Keratinocyte (primary cell): Measurements from ENCODE around the gene HLTF.

ENCODE experiments used
- EZH2 ChIP-seq: IDR thresholded peaks from one replicate; pipeline ENCODE4 v1.6.1; 2012; ENCODE audit warnings: inconsistent platforms, mild to moderate bottlenecking, low read length, moderate library complexity
- TF ChIP-seq, protein P1 (sequence below), 3 experiments: IDR thresholded peaks in 1 of 3; conservative IDR thresholded peaks in 1 of 3; optimal IDR thresholded peaks in 1 of 3; 2 replicates in 2 of 3; 3 replicates in 1 of 3; pipeline versions ENCODE3 to v1.5.1; 2011; ENCODE audit warnings: low read length in 3 of 3, mild to moderate bottlenecking in 3 of 3, moderate library complexity in 2 of 3, control low read depth in 1 of 3, inconsistent platforms in 1 of 3; ENCODE audit not compliant: insufficient read depth in 2 of 3; ENCODE audit errors: extremely low read depth in 1 of 3

DNA sequence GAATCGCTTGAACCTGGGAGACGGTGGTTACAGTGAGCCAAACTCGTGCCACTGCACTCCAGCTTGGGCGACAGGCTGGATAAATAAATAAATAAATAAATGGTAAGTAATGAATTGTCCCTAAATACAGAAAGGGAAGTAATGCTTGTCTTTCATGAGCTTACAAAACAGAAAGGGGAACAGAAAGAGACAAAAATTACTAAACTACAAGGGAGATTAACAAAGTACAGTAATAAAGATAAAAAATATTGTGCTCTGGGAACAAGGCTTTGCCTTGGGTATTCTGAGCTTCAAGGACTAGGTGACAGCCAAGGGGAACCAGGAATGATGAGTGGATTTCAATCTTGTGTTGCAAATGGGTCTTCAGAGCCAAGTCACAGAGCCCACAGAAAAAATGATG is 9.2 kb upstream of the HLTF start:
- no peak for TF ChIP-seq EZH2
- TF ChIP-seq, protein P1, sequence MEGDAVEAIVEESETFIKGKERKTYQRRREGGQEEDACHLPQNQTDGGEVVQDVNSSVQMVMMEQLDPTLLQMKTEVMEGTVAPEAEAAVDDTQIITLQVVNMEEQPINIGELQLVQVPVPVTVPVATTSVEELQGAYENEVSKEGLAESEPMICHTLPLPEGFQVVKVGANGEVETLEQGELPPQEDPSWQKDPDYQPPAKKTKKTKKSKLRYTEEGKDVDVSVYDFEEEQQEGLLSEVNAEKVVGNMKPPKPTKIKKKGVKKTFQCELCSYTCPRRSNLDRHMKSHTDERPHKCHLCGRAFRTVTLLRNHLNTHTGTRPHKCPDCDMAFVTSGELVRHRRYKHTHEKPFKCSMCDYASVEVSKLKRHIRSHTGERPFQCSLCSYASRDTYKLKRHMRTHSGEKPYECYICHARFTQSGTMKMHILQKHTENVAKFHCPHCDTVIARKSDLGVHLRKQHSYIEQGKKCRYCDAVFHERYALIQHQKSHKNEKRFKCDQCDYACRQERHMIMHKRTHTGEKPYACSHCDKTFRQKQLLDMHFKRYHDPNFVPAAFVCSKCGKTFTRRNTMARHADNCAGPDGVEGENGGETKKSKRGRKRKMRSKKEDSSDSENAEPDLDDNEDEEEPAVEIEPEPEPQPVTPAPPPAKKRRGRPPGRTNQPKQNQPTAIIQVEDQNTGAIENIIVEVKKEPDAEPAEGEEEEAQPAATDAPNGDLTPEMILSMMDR (optimal IDR thresholded peaks at IDR 0.05 in 1 of 3, IDR thresholded peaks at IDR 0.05 in 1 of 3, conservative IDR thresholded peaks at IDR 0.05 in 1 of 3; ENCODE audit: extremely low read depth in 1 of 3, insufficient read depth in 2 of 3, low read length in 3 of 3) = no peak
